ENCODE measurements around the gene ETV6.

Gene ETV6

DNA sequence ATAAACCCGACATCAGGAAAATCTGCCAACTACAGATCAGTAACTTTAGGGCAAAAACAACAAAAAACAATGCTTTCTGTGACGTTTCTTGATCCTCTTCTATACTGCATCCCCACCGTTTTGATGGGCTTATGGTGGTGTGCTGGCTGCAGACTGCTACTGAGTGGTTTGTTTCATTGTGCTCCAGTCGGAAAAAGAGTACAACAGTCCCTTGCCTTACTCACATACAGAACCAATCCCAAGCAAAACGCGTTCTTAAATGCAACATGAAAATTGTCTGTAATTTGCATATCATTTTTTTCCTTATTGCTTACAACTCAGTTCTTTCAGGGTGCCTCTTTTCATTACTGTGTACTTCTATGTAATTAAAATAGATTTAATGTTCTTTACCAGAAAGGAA, 2.3 kb downstream of the ETV6 start:
- peak overlapping the region; percentile 88 for H3K9ac ChIP-seq (ENCODE audit: low read depth, low read length)
- no peaks in the 10 kb centered on the region for H3K9me3 ChIP-seq (ENCODE audit: insufficient read depth, low read length, severe bottlenecking)
- peaks cover 55% of the 10 kb centered on the region for H3K4me1 ChIP-seq (ENCODE audit: insufficient read depth, low read length)
- DNase-seq (peak; percentile 21), ATAC-seq (ENCODE audit: insufficient read depth, low read depth) (peak; percentile 17; the same call in 1 of the 3 replicates)
- H2AFZ ChIP-seq (ENCODE audit: low read depth, low read length): no peak overlapping the region
- H3K4me2 ChIP-seq (ENCODE audit: insufficient read depth, low read length): peak overlapping the region; percentile 63
- H3K27ac ChIP-seq (ENCODE audit: low read length): peak overlapping the region; percentile 97
- H3K79me2 ChIP-seq (ENCODE audit: insufficient read depth, low read length): peaks cover 70% of the 10 kb centered on the region
- H3K4me3 ChIP-seq (ENCODE audit: low read depth in 1 of 2, low read length in 2 of 2): peak overlapping the region; percentile 63 to 80
- no peak for TF ChIP-seq EZH2 (IDR thresholded peaks at IDR 0.05; ENCODE audit: borderline replicate concordance, low read depth, low read length, severe bottlenecking)
- TF ChIP-seq, protein P1, sequence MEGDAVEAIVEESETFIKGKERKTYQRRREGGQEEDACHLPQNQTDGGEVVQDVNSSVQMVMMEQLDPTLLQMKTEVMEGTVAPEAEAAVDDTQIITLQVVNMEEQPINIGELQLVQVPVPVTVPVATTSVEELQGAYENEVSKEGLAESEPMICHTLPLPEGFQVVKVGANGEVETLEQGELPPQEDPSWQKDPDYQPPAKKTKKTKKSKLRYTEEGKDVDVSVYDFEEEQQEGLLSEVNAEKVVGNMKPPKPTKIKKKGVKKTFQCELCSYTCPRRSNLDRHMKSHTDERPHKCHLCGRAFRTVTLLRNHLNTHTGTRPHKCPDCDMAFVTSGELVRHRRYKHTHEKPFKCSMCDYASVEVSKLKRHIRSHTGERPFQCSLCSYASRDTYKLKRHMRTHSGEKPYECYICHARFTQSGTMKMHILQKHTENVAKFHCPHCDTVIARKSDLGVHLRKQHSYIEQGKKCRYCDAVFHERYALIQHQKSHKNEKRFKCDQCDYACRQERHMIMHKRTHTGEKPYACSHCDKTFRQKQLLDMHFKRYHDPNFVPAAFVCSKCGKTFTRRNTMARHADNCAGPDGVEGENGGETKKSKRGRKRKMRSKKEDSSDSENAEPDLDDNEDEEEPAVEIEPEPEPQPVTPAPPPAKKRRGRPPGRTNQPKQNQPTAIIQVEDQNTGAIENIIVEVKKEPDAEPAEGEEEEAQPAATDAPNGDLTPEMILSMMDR (IDR thresholded peaks at IDR 0.05; ENCODE audit: borderline replicate concordance, extremely low read depth, low read length, poor library complexity, severe bottlenecking): no peak
- H3K36me3 ChIP-seq (ENCODE audit: insufficient read depth, low read length): peaks cover 15% of the 10 kb centered on the region
- H3K27me3 ChIP-seq (ENCODE audit: insufficient read depth, low read length, poor library complexity): no peaks in the 10 kb centered on the region
- H4K20me1 ChIP-seq (ENCODE audit: insufficient read depth, low read length): peaks cover 38% of the 10 kb centered on the region

DNA sequence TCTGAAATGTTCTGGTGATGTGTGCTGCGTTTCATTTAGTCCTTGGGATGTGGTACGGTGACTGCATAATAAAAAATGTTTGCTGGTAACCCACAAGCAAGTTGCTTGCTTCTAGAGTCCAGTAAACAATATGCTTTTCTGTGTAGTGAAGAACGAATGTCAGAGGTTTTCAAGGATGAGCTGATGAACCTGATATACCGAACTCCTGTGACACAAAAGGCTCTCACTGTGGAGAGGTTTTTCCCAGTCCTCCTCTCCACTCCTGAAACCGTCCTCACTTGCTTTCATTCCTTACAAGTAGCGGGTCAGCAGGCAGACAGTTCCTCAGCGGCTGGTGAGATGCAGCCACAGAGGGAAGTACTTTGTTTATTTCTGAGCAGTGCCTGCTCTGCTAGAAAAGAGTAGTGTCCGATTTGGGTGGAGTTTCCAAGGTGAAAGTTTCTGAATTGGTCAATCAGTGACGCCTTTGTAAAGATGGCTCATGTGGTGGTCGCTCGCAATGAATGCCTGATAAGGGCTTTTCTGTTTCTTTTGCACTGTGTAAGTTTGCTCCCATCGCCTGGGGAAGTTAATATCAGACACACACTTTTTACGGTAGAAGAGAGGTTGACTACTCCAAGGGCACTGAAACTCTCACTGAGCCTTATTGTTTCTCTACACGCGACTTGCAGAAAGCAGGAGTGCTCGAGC, 3.0 kb downstream of the ETV6 start:
- peak overlapping the region; percentile 88 for H3K9ac ChIP-seq (ENCODE audit: low read depth, low read length)
- peaks cover 61% of the 10 kb centered on the region for H3K4me1 ChIP-seq (ENCODE audit: insufficient read depth, low read length)
- H3K9me3 ChIP-seq (ENCODE audit: insufficient read depth, low read length, severe bottlenecking): no peaks in the 10 kb centered on the region
- no peak for TF ChIP-seq EZH2 (IDR thresholded peaks at IDR 0.05; ENCODE audit: borderline replicate concordance, low read depth, low read length, severe bottlenecking)
- no peaks in the 10 kb centered on the region for H3K27me3 ChIP-seq (ENCODE audit: insufficient read depth, low read length, poor library complexity)
- H3K4me3 ChIP-seq (ENCODE audit: low read depth in 1 of 2, low read length in 2 of 2): peak overlapping the region; percentile 63 to 80; a peak in 3 of 4 replicates
- H2AFZ ChIP-seq (ENCODE audit: low read depth, low read length): no peak overlapping the region
- peak overlapping the region; percentile 63 for H3K4me2 ChIP-seq (ENCODE audit: insufficient read depth, low read length)
- H3K79me2 ChIP-seq (ENCODE audit: insufficient read depth, low read length): peaks cover 77% of the 10 kb centered on the region
- H4K20me1 ChIP-seq (ENCODE audit: insufficient read depth, low read length): peaks cover 44% of the 10 kb centered on the region
- H3K27ac ChIP-seq (ENCODE audit: low read length): peak overlapping the region; percentile 97
- DNase-seq (peak; percentile 33), ATAC-seq (ENCODE audit: insufficient read depth, low read depth) (peak; percentile 7; the same call in 1 of the 3 replicates)
- peaks cover 21% of the 10 kb centered on the region for H3K36me3 ChIP-seq (ENCODE audit: insufficient read depth, low read length)

DNA sequence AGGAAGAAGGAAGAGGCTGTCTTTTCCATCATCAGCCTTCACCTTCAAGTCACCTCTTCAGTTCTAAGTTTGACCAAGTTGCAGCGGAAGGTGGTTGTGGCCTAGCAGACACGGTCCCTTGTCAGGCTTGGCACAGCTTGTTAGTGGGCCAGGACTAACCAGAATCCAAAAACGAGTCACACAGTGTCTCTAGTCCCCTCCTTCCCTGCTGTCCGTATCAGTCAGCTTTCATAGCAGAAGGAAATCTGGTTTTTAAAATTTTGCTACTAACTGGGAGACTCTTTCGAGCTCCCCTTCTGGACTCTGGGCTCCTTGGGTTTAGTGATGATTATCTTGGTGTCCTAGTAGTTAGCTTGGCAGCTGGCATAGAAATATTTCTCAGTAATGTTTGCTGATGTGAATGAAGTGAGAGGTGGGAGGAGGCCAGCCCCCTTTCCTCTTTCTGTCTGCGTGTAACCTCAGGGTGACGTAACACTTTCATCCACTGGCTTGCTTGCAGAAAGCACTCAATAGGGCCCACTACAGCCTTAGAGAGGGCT, 3.8 kb downstream of the ETV6 start:
- H3K36me3 ChIP-seq (ENCODE audit: insufficient read depth, low read length): peaks cover 29% of the 10 kb centered on the region
- H3K4me2 ChIP-seq (ENCODE audit: insufficient read depth, low read length): peak overlapping the region; percentile 63
- no peaks in the 10 kb centered on the region for H3K9me3 ChIP-seq (ENCODE audit: insufficient read depth, low read length, severe bottlenecking)
- TF ChIP-seq, protein P1 (IDR thresholded peaks at IDR 0.05; ENCODE audit: borderline replicate concordance, extremely low read depth, low read length, poor library complexity, severe bottlenecking): peak; percentile 9
- no peak for TF ChIP-seq EZH2 (IDR thresholded peaks at IDR 0.05; ENCODE audit: borderline replicate concordance, low read depth, low read length, severe bottlenecking)
- peak overlapping the region; percentile 63 to 80; a peak in 3 of 4 replicates for H3K4me3 ChIP-seq (ENCODE audit: low read depth in 1 of 2, low read length in 2 of 2)
- peak overlapping the region; percentile 88 for H3K9ac ChIP-seq (ENCODE audit: low read depth, low read length)
- ATAC-seq (ENCODE audit: insufficient read depth, low read depth) (peak; percentile 56), DNase-seq (peak; percentile 73)
- peaks cover 52% of the 10 kb centered on the region for H4K20me1 ChIP-seq (ENCODE audit: insufficient read depth, low read length)
- H3K4me1 ChIP-seq (ENCODE audit: insufficient read depth, low read length): peaks cover 68% of the 10 kb centered on the region
- H3K27ac ChIP-seq (ENCODE audit: low read length): peak overlapping the region; percentile 97
- H3K79me2 ChIP-seq (ENCODE audit: insufficient read depth, low read length): peaks cover 85% of the 10 kb centered on the region
- H2AFZ ChIP-seq (ENCODE audit: low read depth, low read length): no peak overlapping the region
- H3K27me3 ChIP-seq (ENCODE audit: insufficient read depth, low read length, poor library complexity): no peaks in the 10 kb centered on the region

DNA sequence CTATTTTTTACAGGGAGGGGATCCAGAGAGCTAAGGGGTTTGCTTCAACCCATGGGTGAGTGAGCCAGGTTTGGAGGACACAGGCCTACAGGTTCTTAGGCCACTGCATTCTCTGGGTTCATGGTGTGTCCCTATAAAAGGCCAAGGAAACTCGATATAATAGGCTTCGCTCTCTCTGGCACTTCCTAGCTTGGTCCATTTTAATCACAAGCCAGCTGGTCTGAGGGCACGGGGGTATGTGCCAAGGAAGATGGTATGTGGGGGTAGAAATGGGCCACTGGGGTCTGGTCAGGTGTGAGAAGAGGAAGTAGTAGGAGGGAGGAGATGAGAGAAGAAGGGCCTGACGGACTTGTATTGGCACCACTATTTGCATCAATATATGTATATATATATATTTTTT, 4.9 kb downstream of the ETV6 start:
- H3K79me2 ChIP-seq (ENCODE audit: insufficient read depth, low read length): peaks cover 96% of the 10 kb centered on the region
- no peak for ATAC-seq (ENCODE audit: insufficient read depth, low read depth)
- H3K4me2 ChIP-seq (ENCODE audit: insufficient read depth, low read length): peak overlapping the region; percentile 63

More for the DNA sequence above, 4.9 kb downstream of the ETV6 start:
- Histone ChIP-seq H3K9ac (ENCODE audit: low read depth, low read length) (no peak overlapping the region; the same call in 1 of the 2 replicates), H3K27ac (ENCODE audit: low read length) (peak overlapping the region; percentile 30; the same call in 1 of the 2 replicates), H3K4me1 (ENCODE audit: insufficient read depth, low read length) (peaks cover 67% of the 10 kb centered on the region), H3K4me3 (ENCODE audit: low read depth in 1 of 2, low read length in 2 of 2) (peak overlapping the region in 1 of 2 experiments; percentile 1; a peak in 1 of 4 replicates), H2AFZ (ENCODE audit: low read depth, low read length) (no peak overlapping the region), H3K36me3 (ENCODE audit: insufficient read depth, low read length) (peaks cover 37% of the 10 kb centered on the region), H4K20me1 (ENCODE audit: insufficient read depth, low read length) (peaks cover 63% of the 10 kb centered on the region), H3K27me3 (ENCODE audit: insufficient read depth, low read length, poor library complexity) (no peaks in the 10 kb centered on the region), H3K9me3 (ENCODE audit: insufficient read depth, low read length, severe bottlenecking) (no peaks in the 10 kb centered on the region)
- TF ChIP-seq, protein P1 (IDR thresholded peaks at IDR 0.05; ENCODE audit: borderline replicate concordance, extremely low read depth, low read length, poor library complexity, severe bottlenecking): no peak
- TF ChIP-seq EZH2 (IDR thresholded peaks at IDR 0.05; ENCODE audit: borderline replicate concordance, low read depth, low read length, severe bottlenecking): no peak
- no peak for DNase-seq
